MCF 10A (cell line): ENCODE results near the gene RAB35. TPM values are rescaled to one million over a fixed set of nuclear protein-coding genes. Genes with fewer than 3 reads are reported as not detected.
"Not testable (repeated sequence)": the region's sequence is repeated elsewhere in the genome, so short reads cannot be mapped to it uniquely, and the experiment has no call there.

Experiments used
- BruUV-seq: library from RNA; stranded (reverse); fragments of 400-500 nt; replicated peaks from 2 replicates; lab custom pipeline; 2021; lab: Mats Ljungman, UMichigan
- CTCF ChIA-PET: fragments of 300-600 bp; sonication (Branson Sonifier 250); formaldehyde crosslinking; extraction: SDS; loops from one replicate; lab custom pipeline; 2021; ENCODE audit warnings: antibody characterized with exemption, inconsistent platforms; lab: Yijun Ruan, JAX
- POLR2A ChIA-PET: fragments of 300-600, 350-650 bp; sonication (Branson Sonifier 250); formaldehyde crosslinking; extraction: SDS; loops from one replicate; lab custom pipeline; 2020; ENCODE audit warnings: antibody characterized with exemption, inconsistent platforms; lab: Yijun Ruan, JAX
- DNase-seq: peaks from one replicate; pipeline ENCODE4 v3.0.0-alpha.2; 2018; ENCODE audit not compliant: unreplicated experiment
- H3K27ac Mint-ChIP-seq: one replicate; pipeline ENCODE4 v1.8.0; 2022; ENCODE audit warnings: mild to moderate bottlenecking, low read depth, mixed read lengths; ENCODE audit not compliant: unreplicated experiment
- H3K27me3 Mint-ChIP-seq: one replicate; pipeline ENCODE4 v1.8.0; 2022; ENCODE audit warnings: mixed read lengths; ENCODE audit not compliant: insufficient read depth, unreplicated experiment
- H3K36me3 Mint-ChIP-seq: one replicate; pipeline ENCODE4 v1.8.0; 2022; ENCODE audit warnings: mild to moderate bottlenecking, moderate library complexity, mixed read lengths; ENCODE audit not compliant: insufficient read depth, unreplicated experiment
- H3K4me1 Mint-ChIP-seq: one replicate; pipeline ENCODE4 v1.8.0; 2022; ENCODE audit warnings: mixed read lengths; ENCODE audit not compliant: insufficient read depth, unreplicated experiment
- H3K4me3 Mint-ChIP-seq: one replicate; pipeline ENCODE4 v1.8.0; 2022; ENCODE audit warnings: mild to moderate bottlenecking, moderate library complexity, mixed read lengths; ENCODE audit not compliant: unreplicated experiment
- H3K9me3 Mint-ChIP-seq: one replicate; pipeline ENCODE4 v1.8.0; 2022; ENCODE audit warnings: mixed read lengths; ENCODE audit not compliant: unreplicated experiment
- intact Hi-C: fragments of 100-400 bp; cut with micrococcal nuclease; formaldehyde crosslinking; loops from 2 replicates; pipeline ENCODE4 v1.14.1; 2022
- microRNA-seq: library from miRNA; unstranded; fragments of <30 nt; microRNA quantifications from one replicate; pipeline ENCODE4 v1.2.0, GENCODE V29; 2022
- total RNA-seq: library from RNA; stranded (reverse); gene quantifications from 2 replicates; pipeline ENCODE4 v1.2.3, GENCODE V29; 2022
- TF ChIP-seq, protein P1 (sequence below): fragments of 200-600 bp; IDR thresholded peaks from one replicate; pipeline ENCODE4 v1.8.0; 2022; ENCODE audit warnings: antibody characterized with exemption, mild to moderate bottlenecking; ENCODE audit not compliant: unreplicated experiment

Gene RAB35
- total RNA-seq, 1 experiment from 2014 or later: 57.8 TPM

DNA sequence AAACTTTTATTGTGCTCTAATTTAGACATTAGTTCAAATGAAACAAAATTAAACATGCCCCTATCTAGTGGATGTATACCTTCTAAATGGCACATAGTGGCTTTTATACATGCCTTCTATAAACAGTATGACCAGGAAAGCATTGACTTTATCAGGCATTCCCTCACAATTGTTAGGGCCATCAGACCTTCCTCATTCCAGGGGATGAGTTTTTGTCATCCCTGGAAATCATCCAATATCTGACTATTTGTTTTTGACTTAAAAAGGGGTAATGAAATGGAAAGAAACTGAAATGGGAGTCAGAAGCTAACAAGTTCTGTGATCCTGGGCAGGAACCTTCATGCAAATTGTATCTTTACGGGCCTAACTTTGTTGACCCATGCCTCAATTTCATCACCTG, 69.5 kb downstream of the RAB35 start:
- BruUV-seq: no TSS peak
- CTCF ChIA-PET: interaction anchor here (0.6 to 1.1 kb wide), 2 partner anchors 33 to 40 kb away, joined by 3 read pairs; no protein-coding TSS in a partner anchor
- Mint-ChIP-seq H3K4me3 (no peak overlapping the region), H3K36me3 (peaks cover 5% of the 10 kb centered on the region), H3K9me3 (peaks cover 7% of the 10 kb centered on the region), H3K27me3 (no peaks in the 10 kb centered on the region), H3K4me1 (peaks cover 19% of the 10 kb centered on the region), H3K27ac (no peak overlapping the region)
- intact Hi-C loops: no loop called here
- DNase-seq: no peak
- POLR2A ChIA-PET: interaction anchor here (0.6 to 2.4 kb wide), 7 partner anchors 10 to 72 kb away, joined by 3 to 16 read pairs (median 4); partner anchors contain the start of gene BICDL1
- TF ChIP-seq, protein P1, sequence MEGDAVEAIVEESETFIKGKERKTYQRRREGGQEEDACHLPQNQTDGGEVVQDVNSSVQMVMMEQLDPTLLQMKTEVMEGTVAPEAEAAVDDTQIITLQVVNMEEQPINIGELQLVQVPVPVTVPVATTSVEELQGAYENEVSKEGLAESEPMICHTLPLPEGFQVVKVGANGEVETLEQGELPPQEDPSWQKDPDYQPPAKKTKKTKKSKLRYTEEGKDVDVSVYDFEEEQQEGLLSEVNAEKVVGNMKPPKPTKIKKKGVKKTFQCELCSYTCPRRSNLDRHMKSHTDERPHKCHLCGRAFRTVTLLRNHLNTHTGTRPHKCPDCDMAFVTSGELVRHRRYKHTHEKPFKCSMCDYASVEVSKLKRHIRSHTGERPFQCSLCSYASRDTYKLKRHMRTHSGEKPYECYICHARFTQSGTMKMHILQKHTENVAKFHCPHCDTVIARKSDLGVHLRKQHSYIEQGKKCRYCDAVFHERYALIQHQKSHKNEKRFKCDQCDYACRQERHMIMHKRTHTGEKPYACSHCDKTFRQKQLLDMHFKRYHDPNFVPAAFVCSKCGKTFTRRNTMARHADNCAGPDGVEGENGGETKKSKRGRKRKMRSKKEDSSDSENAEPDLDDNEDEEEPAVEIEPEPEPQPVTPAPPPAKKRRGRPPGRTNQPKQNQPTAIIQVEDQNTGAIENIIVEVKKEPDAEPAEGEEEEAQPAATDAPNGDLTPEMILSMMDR: no peak

DNA sequence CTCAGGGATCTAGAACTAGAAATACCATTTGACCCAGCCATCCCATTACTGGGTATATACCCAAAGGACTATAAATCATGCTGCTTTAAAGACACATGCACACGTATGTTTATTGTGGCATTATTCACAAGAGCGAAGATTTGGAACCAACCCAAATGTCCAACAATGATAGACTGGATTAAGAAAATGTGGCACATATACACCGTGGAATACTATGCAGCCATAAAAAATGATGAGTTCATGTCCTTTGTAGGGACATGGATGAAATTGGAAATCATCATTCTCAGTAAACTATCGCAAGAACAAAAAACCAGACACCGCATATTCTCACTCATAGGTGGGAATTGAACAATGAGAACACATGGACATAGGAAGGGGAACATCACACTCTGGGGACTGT, 71.2 kb downstream of the RAB35 start:
- H3K27me3 Mint-ChIP-seq: not testable (repeated sequence)
- CTCF ChIA-PET: interaction anchor here (0.9 kb wide), 1 partner anchor 27 kb away, joined by 3 read pairs; no protein-coding TSS in a partner anchor

More for the DNA sequence above, 71.2 kb downstream of the RAB35 start:
- H3K4me3 Mint-ChIP-seq, BruUV-seq, H3K9me3 Mint-ChIP-seq, H3K36me3 Mint-ChIP-seq, H3K27ac Mint-ChIP-seq, intact Hi-C loops, DNase-seq: not testable (repeated sequence)
- POLR2A ChIA-PET: interaction anchor here (2.4 kb wide), 1 partner anchor 14 kb away, joined by 12 read pairs; no protein-coding TSS in a partner anchor
- H3K4me1 Mint-ChIP-seq: peaks cover 27% of the 10 kb centered on the region

Small RNAs within 50 kb of the gene (microRNA-seq; reads per million reads assigned to microRNA genes)
- 1.2 reads per million for gene MIR4498

Other genes starting within 250 kb of the RAB35 start
- gene CIT, start 239.4 kb downstream of the RAB35 start, total RNA-seq: 22.8 and 25.0 TPM in 2 replicates
- 18.4 and 20.7 TPM in 2 replicates for gene BICDL1, start 127.5 kb downstream of the RAB35 start, total RNA-seq
- 116 and 117 TPM in 2 replicates for gene GCN1, start 78.0 kb upstream of the RAB35 start, total RNA-seq
- gene RPLP0, start 84.4 kb upstream of the RAB35 start, total RNA-seq: 2,870 and 3,181 TPM in 2 replicates
- 216 and 256 TPM in 2 replicates for gene PXN, start 149.0 kb upstream of the RAB35 start, total RNA-seq
- gene RNU4-2, start 175.2 kb upstream of the RAB35 start, total RNA-seq: 2,753 and 3,369 TPM in 2 replicates
- 1,764 and 2,069 TPM in 2 replicates for gene RNU4-1, start 176.5 kb upstream of the RAB35 start, total RNA-seq
- 0.61 TPM in 1 of 2 replicates, not detected in the other for gene SIRT4, start 185.6 kb upstream of the RAB35 start, total RNA-seq
- gene PLA2G1B, start 211.0 kb upstream of the RAB35 start, total RNA-seq: not detected in 2 replicates